Body of pancreas (tissue), 4 donors: ENCODE data around the gene SNF8. TPM values are rescaled to one million over a fixed set of nuclear protein-coding genes. Genes with fewer than 3 reads are reported as not detected.
A peak's percentile ranks its signal among the peaks of the same experiment; 100 is the strongest.

Source experiments
- ATAC-seq: fragments of 150-250 bp; one replicate; pipeline ENCODE4 v1.9.1; 2016
- DNase-seq, 4 donors: peaks; one replicate each; pipeline ENCODE4 v3.0.0-alpha.2; 2019
- H3K27ac ChIP-seq, 4 donors: fragments of 200-600 bp; sonication (generic); 1 replicate in 3 of 4; 2 replicates in 1 of 4; pipeline versions ENCODE4 v1.5.1 to v1.6.1; 2016 to 2019; ENCODE audit warnings: mild to moderate bottlenecking in 1 of 4, mixed read lengths in 1 of 4, moderate library complexity in 1 of 4
- H3K27me3 ChIP-seq, 2 donors: fragments of 200-600 bp; sonication (generic); one replicate each; pipeline ENCODE4 v1.6.0; 2016; ENCODE audit warnings: mild to moderate bottlenecking in 1 of 2
- H3K36me3 ChIP-seq, 2 donors: fragments of 200-600 bp; sonication (generic); replicated peaks in 1 of 2; 2 replicates each; pipeline ENCODE4 v1.5.1; 2016; ENCODE audit warnings: low read depth in 2 of 2; ENCODE audit not compliant: insufficient read depth in 1 of 2
- H3K4me1 ChIP-seq: fragments of 200-600 bp; sonication (generic); one replicate; pipeline ENCODE4 v1.6.0; 2016
- H3K4me3 ChIP-seq, 2 donors: fragments of 200-600 bp; sonication (generic); 1 replicate in 1 of 2; 2 replicates in 1 of 2; pipeline ENCODE4 v1.5.1; 2016 to 2019
- H3K9me3 ChIP-seq, 3 donors: fragments of 200-600 bp; sonication (generic); 1 replicate in 2 of 3; 2 replicates in 1 of 3; pipeline ENCODE4 v1.5.1; 2016
- CTCF ChIP-seq, 7 experiments: fragments of 450-650 bp in 4 of 7; fragments of 200-600 bp in 3 of 7; sonication (generic) in 3 of 7; IDR thresholded peaks; one replicate each; pipeline ENCODE4 v1.5.1; 2016 to 2019; ENCODE audit warnings: antibody characterized with exemption in 7 of 7
- POLR2A ChIP-seq, 3 donors: fragments of 450-650 bp; IDR thresholded peaks; one replicate each; pipeline ENCODE4 v1.6.1; 2016; ENCODE audit warnings: antibody characterized with exemption in 3 of 3, mild to moderate bottlenecking in 2 of 3
- WGBS, 2 donors: methylation state at CpG; one replicate each; pipeline ENCODE4 v1.1.5; 2017; 5-methylcytosine and 5-hydroxymethylcytosine counted together
- intact Hi-C: fragments of 100-400 bp; cut with DNase I; formaldehyde crosslinking; loops from one replicate; pipeline ENCODE4 v1.15.1; 2023
- total RNA-seq, 2 donors: library from RNA; depleted of rRNA; stranded (reverse); fragments of >200 nt; gene quantifications; one replicate each; pipeline ENCODE4 v1.1.0, GENCODE V29; 2016

The SNF8 gene, protein sequence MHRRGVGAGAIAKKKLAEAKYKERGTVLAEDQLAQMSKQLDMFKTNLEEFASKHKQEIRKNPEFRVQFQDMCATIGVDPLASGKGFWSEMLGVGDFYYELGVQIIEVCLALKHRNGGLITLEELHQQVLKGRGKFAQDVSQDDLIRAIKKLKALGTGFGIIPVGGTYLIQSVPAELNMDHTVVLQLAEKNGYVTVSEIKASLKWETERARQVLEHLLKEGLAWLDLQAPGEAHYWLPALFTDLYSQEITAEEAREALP
- total RNA-seq: 10 to 100 TPM; 35.9 to 39.4 TPM

- Histone ChIP-seq H3K36me3 (peaks cover 0 to 3% of the 10 kb centered on the region in 2 donors), H3K27ac (peak within 1 kb of the TSS; percentile 61 to 91 (median 81)), H3K27me3 (no peaks in the 10 kb centered on the region), H3K4me1 (peaks cover 19% of the 10 kb centered on the region), H3K4me3 (peak within 1 kb of the TSS; percentile 93 to 96), H3K9me3 (no peaks in the 10 kb centered on the region)
- TF ChIP-seq CTCF (IDR thresholded peaks at IDR 0.05): peak in 1 of 7 experiments; percentile 7
- TF ChIP-seq POLR2A (IDR thresholded peaks at IDR 0.05): peak; percentile 33 to 80 (median 75)
- intact Hi-C loops: no loop called here
- peak; percentile 97 for ATAC-seq
- WGBS, 2 donors: 3 to 14% methylated on average over 7 to 55 of the region's 55 CpGs
- DNase-seq: peak; percentile 87 to 93 (median 90)
Observed at GRCh38 chr17:48944515-48945260, at the start of gene SNF8. SNF8 (minus strand) TSS chr17:48944842; CDS start chr17:48944734, 108 bp downstream.

DNA sequence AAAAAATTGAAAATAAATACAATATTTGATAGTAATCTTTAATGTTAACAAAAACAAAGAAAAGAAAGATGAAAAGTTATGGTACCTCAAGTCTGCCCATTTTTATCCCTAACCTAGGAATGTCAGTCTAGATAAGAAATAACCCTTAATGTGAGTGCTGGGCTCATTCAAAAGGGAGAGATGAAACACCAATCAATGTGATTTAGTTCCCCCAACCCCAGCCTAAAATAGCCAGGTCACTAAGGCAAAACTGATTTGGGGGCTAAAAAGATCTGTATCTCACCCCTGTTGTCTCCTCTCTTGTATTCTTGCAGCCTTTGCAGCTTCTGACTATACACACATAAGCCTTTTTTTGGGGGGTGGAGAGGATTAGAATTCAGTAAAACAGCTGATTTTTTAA lies 49.3 kb upstream of the SNF8 start:
- Histone ChIP-seq H3K27ac (no peak overlapping the region), H3K4me1 (peaks cover 31% of the 10 kb centered on the region), H3K27me3 (peaks cover 7 to 49% of the 10 kb centered on the region in 2 donors), H3K4me3 (no peak overlapping the region), H3K36me3 (no peaks in the 10 kb centered on the region), H3K9me3 (no peaks in the 10 kb centered on the region)
- DNase-seq: no peak
- intact Hi-C loops: no loop called here
- no peak for ATAC-seq
- TF ChIP-seq CTCF (IDR thresholded peaks at IDR 0.05) (no peak), POLR2A (IDR thresholded peaks at IDR 0.05) (no peak)

DNA sequence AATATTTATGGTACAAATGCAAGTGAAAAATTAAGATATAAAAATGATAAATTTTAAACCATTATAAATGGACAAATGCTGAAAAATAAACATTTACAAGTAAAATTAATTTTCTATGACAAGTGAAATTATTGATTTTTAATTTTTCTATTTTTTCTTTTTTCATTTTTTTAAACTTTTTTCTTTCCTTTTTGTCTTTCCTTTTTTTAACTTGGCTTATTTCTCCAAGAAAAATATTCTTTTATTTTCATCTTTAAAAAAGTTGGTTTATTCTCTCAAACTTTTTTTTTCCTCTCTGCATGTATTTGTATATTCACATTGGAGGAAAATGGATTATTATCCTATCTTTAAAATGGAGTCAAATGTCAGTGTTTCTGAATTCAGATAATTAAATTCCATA lies 48.7 kb upstream of the SNF8 start:
- Histone ChIP-seq H3K27me3 (peaks cover 7 to 49% of the 10 kb centered on the region in 2 donors), H3K27ac (no peak overlapping the region), H3K4me3 (no peak overlapping the region), H3K9me3 (no peaks in the 10 kb centered on the region), H3K4me1 (peaks cover 28% of the 10 kb centered on the region), H3K36me3 (no peaks in the 10 kb centered on the region)
- intact Hi-C loops: no loop called here
- no peak for TF ChIP-seq CTCF (IDR thresholded peaks at IDR 0.05)
- TF ChIP-seq POLR2A (IDR thresholded peaks at IDR 0.05): no peak
- no peak for DNase-seq
- ATAC-seq: no peak

DNA sequence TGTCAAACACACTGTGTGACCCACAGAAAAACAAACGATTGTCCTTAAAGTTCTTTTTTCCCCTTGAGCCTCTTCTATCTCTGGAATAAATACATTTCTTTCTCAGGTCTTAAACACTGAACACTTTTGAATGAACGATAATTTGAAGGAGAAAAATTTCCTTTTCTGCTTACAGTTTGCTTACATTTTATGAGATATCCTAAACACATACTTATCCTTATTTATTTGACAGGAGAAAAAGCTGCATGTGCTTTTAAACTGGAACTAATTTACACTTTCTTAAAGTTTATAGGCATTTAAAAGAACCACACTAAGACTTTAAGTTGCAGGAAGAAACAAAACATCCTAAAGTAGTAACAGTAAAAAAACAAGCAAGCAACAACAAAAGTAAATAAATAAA lies 47.8 kb upstream of the SNF8 start:
- Histone ChIP-seq H3K27ac (no peak overlapping the region), H3K4me3 (no peak overlapping the region), H3K9me3 (no peaks in the 10 kb centered on the region), H3K4me1 (peaks cover 20% of the 10 kb centered on the region), H3K36me3 (no peaks in the 10 kb centered on the region), H3K27me3 (peaks cover 7 to 40% of the 10 kb centered on the region in 2 donors)
- DNase-seq (no peak), ATAC-seq (no peak)
- no peak for TF ChIP-seq POLR2A (IDR thresholded peaks at IDR 0.05)
- no peak for TF ChIP-seq CTCF (IDR thresholded peaks at IDR 0.05)
- 47 to 63% methylated on average over 2 of the region's 2 CpGs for WGBS, 2 donors
- intact Hi-C loops: no loop called here
